Measurements from ENCODE around the gene CTIF.

GRCh38 chr18:48877941-48878340 lies 339.1 kb downstream of the CTIF start:
- TF ChIP-seq CEBPB (IDR thresholded peaks at IDR 0.05): no peak
- no peak for TF ChIP-seq MAX (IDR thresholded peaks at IDR 0.05)
- no peak for TF ChIP-seq TCF12 (IDR thresholded peaks at IDR 0.05; ENCODE audit: low read depth)
- TF ChIP-seq, protein P1, sequence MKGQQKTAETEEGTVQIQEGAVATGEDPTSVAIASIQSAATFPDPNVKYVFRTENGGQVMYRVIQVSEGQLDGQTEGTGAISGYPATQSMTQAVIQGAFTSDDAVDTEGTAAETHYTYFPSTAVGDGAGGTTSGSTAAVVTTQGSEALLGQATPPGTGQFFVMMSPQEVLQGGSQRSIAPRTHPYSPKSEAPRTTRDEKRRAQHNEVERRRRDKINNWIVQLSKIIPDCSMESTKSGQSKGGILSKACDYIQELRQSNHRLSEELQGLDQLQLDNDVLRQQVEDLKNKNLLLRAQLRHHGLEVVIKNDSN (IDR thresholded peaks at IDR 0.05): no peak
- TF ChIP-seq RAD21 (IDR thresholded peaks at IDR 0.05; ENCODE audit: low read depth): no peak
- TF ChIP-seq TEAD4 (IDR thresholded peaks at IDR 0.05): no peak
- no peak for TF ChIP-seq TAF1 (IDR thresholded peaks at IDR 0.05; ENCODE audit: low read depth)
